Measurements from ENCODE around the gene MIGA2. TPM values are rescaled to one million over a fixed set of nuclear protein-coding genes. Genes with fewer than 3 reads are reported as not detected.

The MIGA2 gene
- total RNA-seq, 1 experiment from 2014 or later = 23.7 TPM

DNA sequence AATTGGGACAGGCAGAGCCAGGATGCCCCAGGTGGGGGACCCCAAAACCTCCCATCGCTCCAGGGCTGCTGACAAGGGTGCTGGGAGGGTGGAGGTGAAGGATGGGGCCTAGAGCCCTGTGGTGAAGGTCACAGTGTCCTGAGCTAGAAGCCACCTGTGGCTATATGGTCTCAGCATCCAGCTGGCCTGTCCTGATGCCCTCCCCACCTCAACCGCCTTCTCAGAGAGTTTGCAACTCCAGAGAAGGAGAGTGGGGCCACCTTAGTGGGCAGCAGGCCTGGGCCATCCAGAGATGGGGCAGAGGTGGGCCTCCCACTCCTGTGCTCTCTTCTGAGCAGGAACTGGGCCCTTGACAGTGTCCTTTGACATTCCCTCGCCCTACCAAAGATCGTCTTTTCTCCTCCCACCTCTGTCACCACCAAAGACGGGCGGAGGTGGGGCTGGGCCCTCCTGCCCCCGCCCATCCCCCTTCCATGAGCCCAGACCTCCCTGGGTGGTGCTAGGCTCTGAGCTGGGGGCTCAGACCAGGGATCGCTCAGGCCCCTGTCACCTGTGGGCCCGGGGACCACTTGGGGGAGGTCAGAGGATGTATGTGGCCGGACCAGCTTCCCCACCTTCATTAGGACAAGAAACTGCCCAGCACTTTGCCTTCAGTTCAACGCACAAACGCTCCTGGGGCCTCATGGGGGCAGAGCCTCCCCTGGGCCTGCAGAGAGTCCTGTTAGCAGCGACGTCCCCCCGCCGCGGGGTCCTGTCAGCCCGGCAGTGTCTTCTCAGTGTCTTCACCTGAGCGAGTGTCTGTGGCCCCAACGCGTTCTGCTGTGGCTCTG is 34.5 kb downstream of the MIGA2 start:
- BruUV-seq (replicated peaks) = no TSS peak
- H3K4me2 ChIP-seq (ENCODE audit: low read length) = no peak overlapping the region
- CTCF ChIA-PET = no interaction called here
- DNase-seq (ENCODE audit: low read depth, low spot score) (no peak), ATAC-seq (no peak)
- H3K4me3 ChIP-seq (replicated peaks in 1 of 2; ENCODE audit: low read depth in 1 of 2, low read length in 2 of 2) = no peak overlapping the region
- H4K20me1 ChIP-seq (ENCODE audit: insufficient read depth) = no peaks in the 10 kb centered on the region
- H3K4me1 ChIP-seq (ENCODE audit: control insufficient read depth in 1 of 2, insufficient read depth in 2 of 2, low read length in 2 of 2) = no peaks in the 10 kb centered on the region
- RAD21 ChIA-PET (ENCODE audit: low non-redundant PET in 1 of 2, low total read pairs in 2 of 2, uncharacterized antibody in 2 of 2, unreplicated experiment in 2 of 2) = no interaction called here
- no peak overlapping the region for H3K9ac ChIP-seq (ENCODE audit: low read length)
- intact Hi-C loops (cut with micrococcal nuclease) = no loop called here
- H2AFZ ChIP-seq (ENCODE audit: low read depth, low read length, poor library complexity, severe bottlenecking) = no peak overlapping the region
- H3K27ac ChIP-seq (ENCODE audit: low read depth, low read length) = no peak overlapping the region
- no peaks in the 10 kb centered on the region for H3K9me3 ChIP-seq (ENCODE audit: control insufficient read depth in 1 of 2, insufficient read depth in 1 of 2, low read depth in 1 of 2, low read length in 2 of 2)
- TF ChIP-seq FOSL1 (IDR thresholded peaks at IDR 0.05; ENCODE audit: low read depth) = no peak
- no peak for TF ChIP-seq EZH2phosphoT487 (IDR thresholded peaks at IDR 0.05; ENCODE audit: borderline replicate concordance)
- TF ChIP-seq SRF (IDR thresholded peaks at IDR 0.05; ENCODE audit: low read depth) = no peak
- no peak for TF ChIP-seq SP1 (IDR thresholded peaks at IDR 0.05; ENCODE audit: low read depth)
- TF ChIP-seq, protein P1, sequence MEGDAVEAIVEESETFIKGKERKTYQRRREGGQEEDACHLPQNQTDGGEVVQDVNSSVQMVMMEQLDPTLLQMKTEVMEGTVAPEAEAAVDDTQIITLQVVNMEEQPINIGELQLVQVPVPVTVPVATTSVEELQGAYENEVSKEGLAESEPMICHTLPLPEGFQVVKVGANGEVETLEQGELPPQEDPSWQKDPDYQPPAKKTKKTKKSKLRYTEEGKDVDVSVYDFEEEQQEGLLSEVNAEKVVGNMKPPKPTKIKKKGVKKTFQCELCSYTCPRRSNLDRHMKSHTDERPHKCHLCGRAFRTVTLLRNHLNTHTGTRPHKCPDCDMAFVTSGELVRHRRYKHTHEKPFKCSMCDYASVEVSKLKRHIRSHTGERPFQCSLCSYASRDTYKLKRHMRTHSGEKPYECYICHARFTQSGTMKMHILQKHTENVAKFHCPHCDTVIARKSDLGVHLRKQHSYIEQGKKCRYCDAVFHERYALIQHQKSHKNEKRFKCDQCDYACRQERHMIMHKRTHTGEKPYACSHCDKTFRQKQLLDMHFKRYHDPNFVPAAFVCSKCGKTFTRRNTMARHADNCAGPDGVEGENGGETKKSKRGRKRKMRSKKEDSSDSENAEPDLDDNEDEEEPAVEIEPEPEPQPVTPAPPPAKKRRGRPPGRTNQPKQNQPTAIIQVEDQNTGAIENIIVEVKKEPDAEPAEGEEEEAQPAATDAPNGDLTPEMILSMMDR (IDR thresholded peaks at IDR 0.05 in 2 of 3, conservative IDR thresholded peaks at IDR 0.05 in 1 of 3; ENCODE audit: borderline replicate concordance in 1 of 3, insufficient read depth in 1 of 3, low read depth in 2 of 3, low read length in 2 of 3) = no peak
- TF ChIP-seq, protein P2, sequence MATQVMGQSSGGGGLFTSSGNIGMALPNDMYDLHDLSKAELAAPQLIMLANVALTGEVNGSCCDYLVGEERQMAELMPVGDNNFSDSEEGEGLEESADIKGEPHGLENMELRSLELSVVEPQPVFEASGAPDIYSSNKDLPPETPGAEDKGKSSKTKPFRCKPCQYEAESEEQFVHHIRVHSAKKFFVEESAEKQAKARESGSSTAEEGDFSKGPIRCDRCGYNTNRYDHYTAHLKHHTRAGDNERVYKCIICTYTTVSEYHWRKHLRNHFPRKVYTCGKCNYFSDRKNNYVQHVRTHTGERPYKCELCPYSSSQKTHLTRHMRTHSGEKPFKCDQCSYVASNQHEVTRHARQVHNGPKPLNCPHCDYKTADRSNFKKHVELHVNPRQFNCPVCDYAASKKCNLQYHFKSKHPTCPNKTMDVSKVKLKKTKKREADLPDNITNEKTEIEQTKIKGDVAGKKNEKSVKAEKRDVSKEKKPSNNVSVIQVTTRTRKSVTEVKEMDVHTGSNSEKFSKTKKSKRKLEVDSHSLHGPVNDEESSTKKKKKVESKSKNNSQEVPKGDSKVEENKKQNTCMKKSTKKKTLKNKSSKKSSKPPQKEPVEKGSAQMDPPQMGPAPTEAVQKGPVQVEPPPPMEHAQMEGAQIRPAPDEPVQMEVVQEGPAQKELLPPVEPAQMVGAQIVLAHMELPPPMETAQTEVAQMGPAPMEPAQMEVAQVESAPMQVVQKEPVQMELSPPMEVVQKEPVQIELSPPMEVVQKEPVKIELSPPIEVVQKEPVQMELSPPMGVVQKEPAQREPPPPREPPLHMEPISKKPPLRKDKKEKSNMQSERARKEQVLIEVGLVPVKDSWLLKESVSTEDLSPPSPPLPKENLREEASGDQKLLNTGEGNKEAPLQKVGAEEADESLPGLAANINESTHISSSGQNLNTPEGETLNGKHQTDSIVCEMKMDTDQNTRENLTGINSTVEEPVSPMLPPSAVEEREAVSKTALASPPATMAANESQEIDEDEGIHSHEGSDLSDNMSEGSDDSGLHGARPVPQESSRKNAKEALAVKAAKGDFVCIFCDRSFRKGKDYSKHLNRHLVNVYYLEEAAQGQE (IDR thresholded peaks at IDR 0.05; ENCODE audit: low read depth) = no peak
- no peak for TF ChIP-seq EZH2 (IDR thresholded peaks at IDR 0.05)
- H3K36me3 ChIP-seq (ENCODE audit: control insufficient read depth in 1 of 2, insufficient read depth in 2 of 2, low read length in 2 of 2) = no peaks in the 10 kb centered on the region
- POLR2A ChIA-PET = no interaction called here
- H3K27me3 ChIP-seq (ENCODE audit: insufficient read depth, low read length) = no peaks in the 10 kb centered on the region
- H3K79me2 ChIP-seq (ENCODE audit: insufficient read depth, low read length) = no peaks in the 10 kb centered on the region
- no peaks in the 10 kb centered on the region for H3K9me2 ChIP-seq (ENCODE audit: insufficient read depth)
